Prostate gland (tissue), 2 donors: ENCODE results near the gene NDP.

Experiments
- CTCF ChIP-seq, 4 experiments: fragments of 200-600 bp in 2 of 4; fragments of 450-650 bp in 2 of 4; sonication (generic) in 2 of 4; IDR thresholded peaks; 1 replicate in 3 of 4; 2 replicates in 1 of 4; pipeline ENCODE4 v1.5.1; 2016 to 2019; ENCODE audit warnings: antibody characterized with exemption in 4 of 4, mild to moderate bottlenecking in 2 of 4, moderate library complexity in 2 of 4
- POLR2A ChIP-seq: fragments of 450-650 bp; IDR thresholded peaks from one replicate; pipeline ENCODE4 v1.6.1; 2016; ENCODE audit warnings: antibody characterized with exemption, mild to moderate bottlenecking
- POLR2AphosphoS5 ChIP-seq: sonication (generic); formaldehyde crosslinking; IDR thresholded peaks from one replicate; pipeline ENCODE4 v1.6.1; 2017; ENCODE audit warnings: antibody characterized with exemption

GRCh38 chrX:43962636-43963035 lies 10.6 kb downstream of the NDP start:
- TF ChIP-seq CTCF (IDR thresholded peaks at IDR 0.05) (no peak), POLR2A (no peak), POLR2AphosphoS5 (no peak)
